Progenitor cell of endocrine pancreas (in vitro differentiated cells): ENCODE results near the gene LSM14A. TPM values are rescaled to one million over a fixed set of nuclear protein-coding genes. Genes with fewer than 3 reads are reported as not detected.
"Not testable (repeated sequence)": the region's sequence is repeated elsewhere in the genome, so short reads cannot be mapped to it uniquely, and the experiment has no call there.

ENCODE experiments used
- DNase-seq: peaks from one replicate; pipeline ENCODE4 v3.0.0; 2021; ENCODE audit warnings: low spot score; ENCODE audit not compliant: unreplicated experiment
- H3K27ac Mint-ChIP-seq: 2 replicates; pipeline ENCODE4 v1.8.0; 2021; ENCODE audit warnings: mild to moderate bottlenecking, moderate library complexity, mixed read lengths
- H3K27me3 Mint-ChIP-seq: 2 replicates; pipeline ENCODE4 v1.8.0; 2021; ENCODE audit warnings: mixed read lengths
- H3K36me3 Mint-ChIP-seq: 2 replicates; pipeline ENCODE4 v1.8.0; 2022; ENCODE audit warnings: mixed read lengths; ENCODE audit not compliant: insufficient read depth
- H3K4me1 Mint-ChIP-seq: 2 replicates; pipeline ENCODE4 v1.8.0; 2021; ENCODE audit warnings: low read depth, mixed read lengths
- H3K4me3 Mint-ChIP-seq: 2 replicates; pipeline ENCODE4 v1.8.0; 2021; ENCODE audit warnings: low read depth, mild to moderate bottlenecking, moderate library complexity, mixed read lengths
- H3K9me3 Mint-ChIP-seq: 2 replicates; pipeline ENCODE4 v1.8.0; 2021; ENCODE audit warnings: low read depth, mixed read lengths
- total RNA-seq: library from RNA; stranded (reverse); gene quantifications from 2 replicates; pipeline ENCODE4 v1.2.1, GENCODE V29; 2021
- TF ChIP-seq, protein P1 (sequence below): fragments of 200-600 bp; sonication (generic); IDR thresholded peaks from one replicate; pipeline ENCODE4 v1.5.0; 2021; ENCODE audit warnings: antibody characterized with exemption, mild to moderate bottlenecking; ENCODE audit not compliant: unreplicated experiment

The LSM14A gene
- total RNA-seq, 1 donor from 2014 or later, result 133 TPM

DNA sequence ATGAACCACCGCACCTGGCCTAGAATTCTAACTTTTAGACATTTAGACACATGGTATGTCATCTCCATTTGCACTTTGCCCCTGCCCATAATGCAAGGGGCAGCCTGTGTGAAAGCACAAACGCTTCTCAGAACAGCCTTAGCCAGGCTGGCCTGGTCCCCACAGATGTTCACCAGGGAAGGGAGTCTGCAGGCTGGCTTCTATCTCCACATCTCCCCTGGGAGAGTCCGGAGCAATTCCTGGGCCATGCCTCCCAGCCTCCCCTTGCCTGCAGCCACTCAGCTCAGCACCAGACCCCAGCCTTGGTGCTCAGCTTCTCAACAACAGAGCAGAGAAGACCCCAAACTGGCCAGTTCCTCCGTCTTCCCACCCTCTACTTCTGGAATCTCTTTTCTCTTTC, 21.7 kb upstream of the LSM14A start:
- no peak overlapping the region for H3K27ac Mint-ChIP-seq

DNA sequence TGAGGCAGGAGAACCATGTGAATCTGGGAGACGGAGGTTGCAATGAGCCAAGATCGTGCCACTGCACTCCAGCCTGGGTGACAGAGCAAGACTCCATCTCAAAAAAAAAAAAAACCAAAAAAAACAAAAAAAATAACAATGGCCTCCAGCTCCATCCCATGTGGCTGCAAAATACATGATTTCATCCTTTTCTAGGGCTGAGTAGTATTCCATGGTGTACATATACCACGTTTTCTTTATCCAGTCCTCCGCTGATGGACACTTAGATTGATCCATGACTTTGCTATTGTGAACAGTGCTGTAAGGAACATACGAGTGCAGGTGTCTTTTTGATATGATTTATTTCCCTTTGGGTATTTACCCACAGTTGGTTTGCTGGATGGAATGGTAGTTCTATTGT, 20.9 kb upstream of the LSM14A start:
- Mint-ChIP-seq H3K27ac (no peak overlapping the region), H3K4me1 (no peaks in the 10 kb centered on the region), H3K27me3 (no peaks in the 10 kb centered on the region), H3K9me3 (no peaks in the 10 kb centered on the region), H3K4me3 (no peak overlapping the region), H3K36me3 (no peaks in the 10 kb centered on the region)
- DNase-seq, result no peak
- TF ChIP-seq, protein P1, sequence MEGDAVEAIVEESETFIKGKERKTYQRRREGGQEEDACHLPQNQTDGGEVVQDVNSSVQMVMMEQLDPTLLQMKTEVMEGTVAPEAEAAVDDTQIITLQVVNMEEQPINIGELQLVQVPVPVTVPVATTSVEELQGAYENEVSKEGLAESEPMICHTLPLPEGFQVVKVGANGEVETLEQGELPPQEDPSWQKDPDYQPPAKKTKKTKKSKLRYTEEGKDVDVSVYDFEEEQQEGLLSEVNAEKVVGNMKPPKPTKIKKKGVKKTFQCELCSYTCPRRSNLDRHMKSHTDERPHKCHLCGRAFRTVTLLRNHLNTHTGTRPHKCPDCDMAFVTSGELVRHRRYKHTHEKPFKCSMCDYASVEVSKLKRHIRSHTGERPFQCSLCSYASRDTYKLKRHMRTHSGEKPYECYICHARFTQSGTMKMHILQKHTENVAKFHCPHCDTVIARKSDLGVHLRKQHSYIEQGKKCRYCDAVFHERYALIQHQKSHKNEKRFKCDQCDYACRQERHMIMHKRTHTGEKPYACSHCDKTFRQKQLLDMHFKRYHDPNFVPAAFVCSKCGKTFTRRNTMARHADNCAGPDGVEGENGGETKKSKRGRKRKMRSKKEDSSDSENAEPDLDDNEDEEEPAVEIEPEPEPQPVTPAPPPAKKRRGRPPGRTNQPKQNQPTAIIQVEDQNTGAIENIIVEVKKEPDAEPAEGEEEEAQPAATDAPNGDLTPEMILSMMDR, result no peak

More for the DNA sequence above, 21.7 kb upstream of the LSM14A start:
- TF ChIP-seq, protein P1, result no peak
- no peak overlapping the region for H3K4me3 Mint-ChIP-seq
- H3K9me3 Mint-ChIP-seq, result no peaks in the 10 kb centered on the region
- peaks cover 2% of the 10 kb centered on the region for H3K4me1 Mint-ChIP-seq
- peaks cover 3% of the 10 kb centered on the region for H3K27me3 Mint-ChIP-seq
- no peak for DNase-seq
- no peaks in the 10 kb centered on the region for H3K36me3 Mint-ChIP-seq

DNA sequence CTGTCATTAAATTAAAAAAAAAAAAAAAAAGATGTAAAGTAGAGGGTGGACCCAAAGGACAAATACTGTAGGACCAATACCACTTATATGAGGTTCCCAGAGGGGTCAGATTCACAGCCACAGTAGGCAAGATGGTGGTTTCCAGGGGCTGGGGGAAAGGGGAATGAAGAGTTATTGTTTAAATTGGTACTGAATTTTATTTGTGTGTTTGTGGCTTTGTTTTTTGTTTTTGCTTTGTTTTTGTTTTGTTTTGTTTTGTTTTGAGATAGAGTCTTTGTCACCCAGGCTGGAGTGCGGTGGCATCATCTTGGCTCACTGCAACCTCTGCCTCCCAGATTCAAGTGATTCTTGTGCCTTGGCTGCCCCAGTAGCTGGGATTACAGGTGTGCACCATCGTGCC, 17.9 kb upstream of the LSM14A start:
- H3K27me3 Mint-ChIP-seq, result peaks cover 2% of the 10 kb centered on the region

DNA sequence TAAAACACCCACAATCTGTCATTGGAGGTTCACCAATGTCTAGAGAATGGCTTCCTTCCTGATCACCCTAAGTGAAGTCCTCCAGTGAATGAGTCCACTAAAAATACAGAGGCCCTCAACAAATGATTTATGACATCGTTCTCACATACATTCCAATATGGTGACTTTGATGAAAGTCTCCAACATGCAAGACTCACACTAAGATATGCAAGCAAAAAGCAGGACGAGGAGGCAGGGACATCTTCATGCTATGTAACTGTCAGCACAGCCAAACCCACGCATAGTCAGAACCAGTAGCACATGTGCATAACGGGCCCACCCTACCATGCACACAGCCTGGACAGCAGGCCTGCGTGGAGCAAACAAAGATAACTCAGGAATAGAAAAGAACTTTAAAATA, 16.6 kb upstream of the LSM14A start:
- Mint-ChIP-seq H3K9me3 (no peaks in the 10 kb centered on the region), H3K36me3 (no peaks in the 10 kb centered on the region), H3K27me3 (peaks cover 2% of the 10 kb centered on the region), H3K4me1 (no peaks in the 10 kb centered on the region), H3K27ac (no peak overlapping the region), H3K4me3 (no peak overlapping the region)
- TF ChIP-seq, protein P1, result no peak
- no peak for DNase-seq

More for the DNA sequence above, 17.9 kb upstream of the LSM14A start:
- Mint-ChIP-seq H3K9me3 (no peaks in the 10 kb centered on the region), H3K27ac (no peak overlapping the region), H3K4me1 (no peaks in the 10 kb centered on the region), H3K4me3 (no peak overlapping the region), H3K36me3 (no peaks in the 10 kb centered on the region)
- TF ChIP-seq, protein P1, result no peak
- no peak for DNase-seq

DNA sequence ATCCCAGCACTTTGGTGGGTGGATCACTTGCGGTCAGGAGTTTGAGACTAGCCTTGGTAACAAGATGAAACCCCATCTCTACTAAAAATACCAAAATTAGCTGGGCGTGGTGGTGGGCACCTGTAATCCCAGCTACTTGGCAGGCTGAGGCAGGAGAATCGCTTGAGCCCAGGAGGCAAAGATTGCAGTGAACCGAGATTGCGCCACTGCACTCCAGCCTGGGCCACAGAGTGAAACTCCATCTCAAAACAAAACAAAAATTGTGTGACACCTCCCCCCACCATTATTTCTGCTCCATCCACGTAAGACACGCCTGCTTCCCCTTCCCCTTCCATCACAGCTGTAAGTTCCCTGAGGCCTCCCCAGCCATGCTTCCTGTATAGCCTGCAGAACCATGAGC, 13.3 kb upstream of the LSM14A start:
- H3K9me3 Mint-ChIP-seq, H3K36me3 Mint-ChIP-seq, H3K4me1 Mint-ChIP-seq, H3K27ac Mint-ChIP-seq, DNase-seq, H3K4me3 Mint-ChIP-seq, H3K27me3 Mint-ChIP-seq: not testable (repeated sequence)

DNA sequence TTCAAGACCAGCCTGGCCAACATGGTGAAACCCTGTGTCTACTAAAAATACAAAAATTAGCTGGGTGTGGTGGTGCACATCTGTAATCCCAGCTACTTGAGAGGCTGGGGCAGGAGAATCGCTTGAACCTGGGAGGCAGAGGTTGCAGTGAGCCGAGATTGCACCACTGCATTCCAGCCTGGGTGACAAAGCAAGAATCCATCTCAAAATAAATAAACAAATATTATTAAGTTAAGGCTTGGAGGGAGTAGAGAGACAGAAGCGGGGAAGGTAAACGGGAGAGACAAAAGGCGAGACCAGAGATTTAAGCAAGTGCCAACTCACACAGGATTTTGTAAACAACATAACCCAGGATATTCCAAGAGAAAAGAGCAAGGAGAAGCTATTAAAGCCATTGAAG, 12.8 kb upstream of the LSM14A start:
- not testable (repeated sequence) for H3K9me3 Mint-ChIP-seq, H3K4me1 Mint-ChIP-seq, H3K27ac Mint-ChIP-seq, H3K36me3 Mint-ChIP-seq, H3K27me3 Mint-ChIP-seq, DNase-seq, H3K4me3 Mint-ChIP-seq

DNA sequence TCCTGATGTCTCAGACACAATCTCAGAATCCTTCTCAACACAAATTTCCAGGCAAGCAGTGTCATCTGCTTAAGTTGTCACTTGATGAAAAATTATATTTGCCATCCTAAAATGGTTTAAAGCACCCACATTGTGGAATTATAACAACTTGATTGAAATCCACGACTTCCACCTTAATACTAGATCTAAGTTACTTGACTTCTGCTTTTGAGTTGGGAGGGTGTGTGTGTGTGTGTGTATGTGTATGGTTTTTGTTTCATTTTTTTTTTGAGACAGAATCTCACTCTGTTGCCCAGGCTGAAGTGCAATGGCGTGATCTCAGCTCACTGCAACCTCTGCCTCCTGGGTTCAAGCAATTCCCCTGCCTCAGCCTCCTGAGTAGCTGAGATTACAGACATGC, 10.4 kb upstream of the LSM14A start:
- not testable (repeated sequence) for DNase-seq, H3K27me3 Mint-ChIP-seq, H3K27ac Mint-ChIP-seq, H3K4me3 Mint-ChIP-seq, H3K36me3 Mint-ChIP-seq, H3K4me1 Mint-ChIP-seq, H3K9me3 Mint-ChIP-seq
